ENCODE data around the gene TMCC2. TPM values are rescaled to one million over a fixed set of nuclear protein-coding genes. Genes with fewer than 3 reads are reported as not detected.

TMCC2 gene
- total RNA-seq, 1 donor from 2014 or later = 5.6 TPM

DNA sequence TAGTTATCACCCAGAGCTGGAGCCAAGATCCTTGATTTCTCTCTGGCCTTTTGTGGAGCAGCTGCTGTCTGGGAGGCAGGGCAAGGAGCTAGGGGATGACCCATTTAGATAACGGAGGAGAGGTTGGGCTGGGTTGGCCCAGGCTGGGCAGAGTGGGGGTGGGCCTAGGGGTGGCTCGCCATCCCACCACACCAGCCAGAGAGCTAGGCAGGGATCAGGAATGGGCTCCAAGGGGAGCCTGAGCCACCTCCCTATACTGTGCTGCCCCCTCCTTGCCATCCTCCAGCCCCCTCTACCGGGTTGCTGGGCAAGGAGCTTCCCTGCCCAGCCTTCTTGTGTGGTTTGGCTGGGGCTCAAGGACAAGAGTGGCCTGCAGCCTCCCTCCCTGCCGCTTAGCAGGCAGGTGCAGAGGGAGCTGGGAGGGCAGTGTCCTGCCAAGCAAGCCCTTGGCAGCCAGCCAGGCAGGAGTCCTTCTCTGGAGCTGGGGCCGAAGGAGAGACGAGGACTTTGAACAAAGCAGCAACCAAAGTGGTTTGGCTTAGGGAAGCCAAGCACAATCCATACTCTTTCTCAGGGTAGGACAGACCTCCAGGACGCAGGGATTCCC is 89.7 kb downstream of the TMCC2 start:
- H3K4me1 Mint-ChIP-seq (ENCODE audit: unreplicated experiment) = peaks cover 59% of the 10 kb centered on the region
- no peaks in the 10 kb centered on the region for H3K9me3 Mint-ChIP-seq (ENCODE audit: unreplicated experiment)
- no peak overlapping the region for H3K27ac Mint-ChIP-seq (ENCODE audit: unreplicated experiment)
- DNase-seq (ENCODE audit: low spot score) = no peak
- TF ChIP-seq, protein P1, sequence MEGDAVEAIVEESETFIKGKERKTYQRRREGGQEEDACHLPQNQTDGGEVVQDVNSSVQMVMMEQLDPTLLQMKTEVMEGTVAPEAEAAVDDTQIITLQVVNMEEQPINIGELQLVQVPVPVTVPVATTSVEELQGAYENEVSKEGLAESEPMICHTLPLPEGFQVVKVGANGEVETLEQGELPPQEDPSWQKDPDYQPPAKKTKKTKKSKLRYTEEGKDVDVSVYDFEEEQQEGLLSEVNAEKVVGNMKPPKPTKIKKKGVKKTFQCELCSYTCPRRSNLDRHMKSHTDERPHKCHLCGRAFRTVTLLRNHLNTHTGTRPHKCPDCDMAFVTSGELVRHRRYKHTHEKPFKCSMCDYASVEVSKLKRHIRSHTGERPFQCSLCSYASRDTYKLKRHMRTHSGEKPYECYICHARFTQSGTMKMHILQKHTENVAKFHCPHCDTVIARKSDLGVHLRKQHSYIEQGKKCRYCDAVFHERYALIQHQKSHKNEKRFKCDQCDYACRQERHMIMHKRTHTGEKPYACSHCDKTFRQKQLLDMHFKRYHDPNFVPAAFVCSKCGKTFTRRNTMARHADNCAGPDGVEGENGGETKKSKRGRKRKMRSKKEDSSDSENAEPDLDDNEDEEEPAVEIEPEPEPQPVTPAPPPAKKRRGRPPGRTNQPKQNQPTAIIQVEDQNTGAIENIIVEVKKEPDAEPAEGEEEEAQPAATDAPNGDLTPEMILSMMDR (IDR thresholded peaks at IDR 0.05; ENCODE audit: unreplicated experiment) = no peak
- H3K27me3 Mint-ChIP-seq (ENCODE audit: unreplicated experiment) = peaks cover 13% of the 10 kb centered on the region
- H3K36me3 Mint-ChIP-seq (ENCODE audit: low read depth, unreplicated experiment) = peaks cover 3% of the 10 kb centered on the region
- H3K4me3 Mint-ChIP-seq (ENCODE audit: unreplicated experiment) = no peak overlapping the region

DNA sequence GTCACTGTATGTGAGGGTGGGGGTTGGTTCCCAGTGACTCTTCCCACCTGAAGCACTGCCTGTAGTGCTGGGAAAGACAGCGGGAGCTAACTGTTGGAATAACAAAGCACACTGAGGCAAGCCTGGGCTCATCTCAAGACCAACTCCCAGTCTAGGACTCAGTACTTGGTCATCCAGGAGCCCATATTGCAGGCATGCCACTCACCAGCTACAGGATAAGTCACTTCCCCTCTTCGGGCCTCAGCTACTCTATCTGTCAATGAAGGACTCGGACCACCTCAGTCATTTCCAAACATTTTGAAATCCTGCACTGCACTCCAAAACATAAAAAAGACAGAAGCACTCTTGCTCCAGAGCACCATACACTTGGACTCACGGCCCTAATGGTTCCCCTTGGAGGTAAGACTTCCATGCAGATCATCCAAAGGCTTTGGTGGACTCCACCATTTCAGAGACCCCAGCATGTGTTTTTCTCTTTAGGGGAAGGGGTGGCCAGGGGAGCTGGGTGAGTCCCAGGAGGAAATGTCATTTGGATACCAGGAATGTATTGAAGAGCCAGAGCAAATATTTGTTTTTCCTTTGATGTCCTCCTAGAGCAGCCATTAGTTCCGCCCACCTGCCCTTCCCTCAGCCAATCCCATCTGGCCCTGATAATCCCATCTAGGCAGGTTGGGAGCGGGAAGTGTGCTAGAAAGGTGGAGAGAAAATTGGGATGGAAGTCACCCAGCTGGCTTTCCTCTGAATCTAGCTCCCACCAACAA is 90.7 kb downstream of the TMCC2 start:
- DNase-seq (ENCODE audit: low spot score) = no peak
- peaks cover 8% of the 10 kb centered on the region for H3K27me3 Mint-ChIP-seq (ENCODE audit: unreplicated experiment)
- no peaks in the 10 kb centered on the region for H3K9me3 Mint-ChIP-seq (ENCODE audit: unreplicated experiment)
- TF ChIP-seq, protein P1 (IDR thresholded peaks at IDR 0.05; ENCODE audit: unreplicated experiment) = no peak
- peak overlapping the region; percentile 30 for H3K27ac Mint-ChIP-seq (ENCODE audit: unreplicated experiment)
- H3K4me3 Mint-ChIP-seq (ENCODE audit: unreplicated experiment) = no peak overlapping the region
- H3K36me3 Mint-ChIP-seq (ENCODE audit: low read depth, unreplicated experiment) = peaks cover 3% of the 10 kb centered on the region
- peaks cover 50% of the 10 kb centered on the region for H3K4me1 Mint-ChIP-seq (ENCODE audit: unreplicated experiment)

DNA sequence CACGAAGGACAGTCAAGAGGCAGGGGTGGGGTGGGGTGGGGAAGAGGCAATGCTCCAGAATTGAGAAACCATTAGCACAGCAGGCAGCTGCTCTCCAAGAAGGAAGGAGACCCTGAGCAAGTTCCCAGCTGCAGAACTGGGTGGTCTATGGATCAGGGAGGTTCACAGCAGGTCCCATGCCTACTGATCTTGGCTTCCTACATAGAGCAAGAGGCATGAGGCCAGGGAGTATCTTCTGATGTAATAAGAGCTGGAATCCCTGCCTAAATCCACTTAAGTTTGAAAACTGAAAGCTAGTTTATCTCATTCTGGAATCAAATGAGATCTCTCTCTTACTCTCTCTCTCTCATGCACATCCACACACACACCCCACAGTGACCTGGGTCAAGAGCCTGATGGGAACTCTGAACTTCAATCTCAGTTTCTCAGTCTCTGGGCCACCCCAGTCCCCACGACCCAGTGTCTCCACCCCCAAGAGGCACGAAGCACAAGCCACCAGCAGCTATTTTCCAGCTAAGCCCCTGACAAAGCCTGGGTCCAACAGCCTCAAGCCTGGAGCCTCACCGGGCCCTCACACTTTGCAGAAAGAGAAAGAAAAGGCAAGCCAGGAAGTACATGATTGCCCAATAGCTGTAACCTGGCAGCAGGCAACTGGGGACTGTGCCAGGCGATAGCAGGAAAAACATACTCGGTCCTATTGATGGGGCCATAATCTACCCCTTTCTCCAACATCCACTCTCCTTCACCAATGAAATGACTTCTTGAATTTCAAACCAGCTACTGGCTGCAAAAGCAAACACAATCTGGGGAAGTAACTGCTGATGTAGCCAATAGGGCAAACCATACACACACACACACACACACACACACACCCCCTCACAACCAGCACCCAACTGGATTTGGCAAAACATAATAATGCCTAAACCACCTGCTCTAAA is 91.6 kb downstream of the TMCC2 start:
- Mint-ChIP-seq H3K4me1 (ENCODE audit: unreplicated experiment) (peaks cover 43% of the 10 kb centered on the region), H3K36me3 (ENCODE audit: low read depth, unreplicated experiment) (peaks cover 3% of the 10 kb centered on the region), H3K4me3 (ENCODE audit: unreplicated experiment) (peak overlapping the region; percentile 73), H3K27me3 (ENCODE audit: unreplicated experiment) (peaks cover 4% of the 10 kb centered on the region), H3K9me3 (ENCODE audit: unreplicated experiment) (no peaks in the 10 kb centered on the region), H3K27ac (ENCODE audit: unreplicated experiment) (peak overlapping the region; percentile 11)
- no peak for DNase-seq (ENCODE audit: low spot score)
- TF ChIP-seq, protein P1 (IDR thresholded peaks at IDR 0.05; ENCODE audit: unreplicated experiment) = no peak

DNA sequence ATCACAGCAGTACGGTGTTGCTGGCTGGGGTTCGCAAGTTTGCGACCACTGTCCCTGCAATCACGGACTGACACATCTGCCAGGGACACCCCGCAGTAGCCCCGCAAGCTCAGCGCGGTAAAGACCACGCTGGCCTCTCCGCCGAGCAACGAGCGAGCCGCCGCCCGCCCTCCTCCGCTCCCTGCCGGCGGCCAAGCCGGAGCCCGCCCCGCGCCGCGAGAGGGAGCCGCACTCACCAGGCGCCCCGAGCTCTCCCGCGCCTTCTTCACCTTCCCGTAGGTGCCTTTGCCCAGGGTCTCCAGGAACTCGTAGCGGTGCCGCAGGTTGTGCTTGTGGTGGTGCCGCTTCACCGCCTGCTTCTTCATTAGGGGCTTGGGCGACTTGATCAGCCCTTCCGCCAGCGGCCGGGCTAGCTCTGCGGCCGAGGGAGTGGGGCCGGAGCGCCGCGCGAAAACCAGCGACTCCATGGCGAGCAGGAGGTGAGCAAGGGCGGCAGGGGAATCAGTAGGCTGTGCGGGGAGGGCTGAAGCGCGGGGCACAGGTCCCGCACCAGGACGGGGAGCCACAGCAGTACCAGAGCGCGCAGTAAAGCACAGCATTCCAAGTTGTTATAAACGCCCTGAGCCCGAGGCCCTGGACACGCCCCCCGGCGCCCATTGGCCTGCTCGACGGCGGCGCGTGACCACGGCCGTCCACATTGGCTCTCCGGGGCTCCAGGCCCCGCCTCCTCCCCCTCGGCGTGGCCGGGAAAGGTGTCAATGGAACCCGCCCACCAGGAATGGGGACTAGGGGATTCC is 93.6 kb downstream of the TMCC2 start, which contains the start of gene NUAK2:
NUAK2 (minus strand) TSS at position 584 of the 797 bp plus-strand sequence; CDS start at position 467, 117 bp downstream.
- peak within 1 kb of the TSS; percentile 96 for H3K4me3 Mint-ChIP-seq (ENCODE audit: unreplicated experiment)
- peaks cover 34% of the 10 kb centered on the region for H3K4me1 Mint-ChIP-seq (ENCODE audit: unreplicated experiment)

More for the DNA sequence above, 93.6 kb downstream of the TMCC2 start, which contains the start of gene NUAK2:
- TF ChIP-seq, protein P1 (IDR thresholded peaks at IDR 0.05; ENCODE audit: unreplicated experiment) = no peak
- H3K27ac Mint-ChIP-seq (ENCODE audit: unreplicated experiment) = peak within 1 kb of the TSS; percentile 8
- peaks cover 3% of the 10 kb centered on the region for H3K36me3 Mint-ChIP-seq (ENCODE audit: low read depth, unreplicated experiment)
- peak; percentile 91 for DNase-seq (ENCODE audit: low spot score)
- H3K27me3 Mint-ChIP-seq (ENCODE audit: unreplicated experiment) = no peaks in the 10 kb centered on the region
- H3K9me3 Mint-ChIP-seq (ENCODE audit: unreplicated experiment) = no peaks in the 10 kb centered on the region

Data from endothelial cell (in vitro differentiated cells).